GM19467 (cell line): ENCODE results near the gene TNS1.
"Not testable (repeated sequence)": the region's sequence is repeated elsewhere in the genome, so short reads cannot be mapped to it uniquely, and the experiment has no call there.

ENCODE experiments used
- ATAC-seq: cut with Tn5 transposase; IDR thresholded peaks from one replicate; pipeline ENCODE4 v1.9.1; 2021; ENCODE audit warnings: mild to moderate bottlenecking, moderate library complexity; ENCODE audit not compliant: unreplicated experiment

The TNS1 gene

DNA sequence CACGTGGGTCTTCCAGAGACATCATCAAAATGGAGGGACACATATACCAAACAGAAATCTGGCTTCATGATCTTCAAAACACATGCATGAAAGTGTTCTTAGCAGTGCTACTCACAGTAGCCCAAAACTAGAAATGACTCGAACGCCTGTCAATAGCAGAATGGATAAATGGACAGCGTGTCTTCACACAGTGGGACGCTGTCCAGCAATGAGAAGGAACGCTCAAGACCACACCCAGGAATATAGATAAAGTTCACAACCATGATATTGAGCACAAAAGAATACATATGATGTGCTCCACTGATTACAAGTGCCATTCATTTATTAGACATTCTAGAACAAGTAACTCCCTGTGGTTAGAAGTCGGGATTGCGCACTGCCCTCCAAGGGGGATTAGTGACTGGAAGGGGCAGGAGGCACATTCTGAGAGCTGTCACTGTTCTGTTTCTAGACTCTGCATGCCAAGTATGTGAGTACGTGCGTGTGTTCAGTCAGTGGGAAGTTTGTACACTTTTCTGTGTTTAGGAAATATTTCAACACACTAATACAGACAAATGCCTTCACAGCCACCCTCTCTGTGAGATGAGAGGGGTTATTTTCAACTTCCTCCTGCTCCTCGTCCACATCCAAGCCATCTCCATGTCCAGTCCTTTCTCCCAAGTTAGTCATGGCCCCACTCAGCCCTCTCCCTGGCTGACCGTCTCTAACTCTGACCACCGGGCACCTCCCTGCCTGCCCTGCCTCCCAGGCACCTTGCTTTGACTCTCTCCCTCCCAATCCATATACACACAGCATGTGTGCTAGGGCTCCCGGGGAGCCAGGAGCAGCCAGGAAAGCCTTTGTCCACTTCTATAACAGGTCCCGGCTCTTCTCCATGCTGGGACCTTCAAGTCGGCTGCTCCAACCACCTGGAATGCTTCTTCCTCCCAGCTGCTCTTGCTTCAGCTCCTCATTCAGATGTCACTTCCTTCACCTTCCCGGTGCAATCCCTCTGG is 26.9 kb upstream of the TNS1 start:
- no peak for ATAC-seq

DNA sequence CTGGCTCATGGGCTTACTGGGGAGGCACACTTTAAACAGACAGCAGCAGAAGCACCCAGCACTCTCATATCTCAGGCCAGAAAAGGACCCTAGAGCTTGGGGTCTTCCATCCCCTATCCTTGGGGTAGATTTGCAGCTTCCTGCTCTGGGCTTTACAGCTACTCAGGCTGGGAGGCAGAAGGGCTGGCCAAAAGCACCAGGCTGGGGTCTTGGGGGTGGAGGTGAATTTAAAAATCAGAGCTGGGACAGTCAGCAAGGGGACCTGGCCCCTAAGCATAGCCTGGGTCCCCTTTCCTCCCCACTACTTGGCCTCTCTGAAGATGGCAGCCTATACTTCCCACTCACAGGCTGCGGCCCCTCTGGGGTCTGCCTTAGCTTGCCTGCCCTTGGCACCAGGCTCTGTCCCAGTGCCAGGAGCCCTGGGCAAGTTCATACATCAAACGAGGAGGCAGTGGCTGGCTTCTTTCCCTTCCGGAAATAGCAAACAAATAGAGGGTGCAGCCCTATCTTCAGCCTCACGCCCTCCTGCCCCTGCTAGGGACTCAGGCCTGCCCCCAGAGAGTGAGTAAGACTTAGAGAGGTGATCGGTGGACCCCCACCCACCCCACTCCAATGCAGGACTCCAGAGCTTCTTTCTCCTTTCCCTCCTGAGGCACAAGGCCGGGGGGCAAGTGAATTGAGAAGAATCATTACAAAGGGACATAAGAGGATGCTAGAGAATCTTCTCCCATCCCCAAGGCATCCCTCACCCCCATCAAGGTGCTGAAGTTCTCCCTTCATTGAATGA is 26.0 kb upstream of the TNS1 start:
- no peak for ATAC-seq

- ATAC-seq: no peak
Measured at GRCh38 chr2:218028189-218028495, 25.3 kb upstream of the TNS1 start.

DNA sequence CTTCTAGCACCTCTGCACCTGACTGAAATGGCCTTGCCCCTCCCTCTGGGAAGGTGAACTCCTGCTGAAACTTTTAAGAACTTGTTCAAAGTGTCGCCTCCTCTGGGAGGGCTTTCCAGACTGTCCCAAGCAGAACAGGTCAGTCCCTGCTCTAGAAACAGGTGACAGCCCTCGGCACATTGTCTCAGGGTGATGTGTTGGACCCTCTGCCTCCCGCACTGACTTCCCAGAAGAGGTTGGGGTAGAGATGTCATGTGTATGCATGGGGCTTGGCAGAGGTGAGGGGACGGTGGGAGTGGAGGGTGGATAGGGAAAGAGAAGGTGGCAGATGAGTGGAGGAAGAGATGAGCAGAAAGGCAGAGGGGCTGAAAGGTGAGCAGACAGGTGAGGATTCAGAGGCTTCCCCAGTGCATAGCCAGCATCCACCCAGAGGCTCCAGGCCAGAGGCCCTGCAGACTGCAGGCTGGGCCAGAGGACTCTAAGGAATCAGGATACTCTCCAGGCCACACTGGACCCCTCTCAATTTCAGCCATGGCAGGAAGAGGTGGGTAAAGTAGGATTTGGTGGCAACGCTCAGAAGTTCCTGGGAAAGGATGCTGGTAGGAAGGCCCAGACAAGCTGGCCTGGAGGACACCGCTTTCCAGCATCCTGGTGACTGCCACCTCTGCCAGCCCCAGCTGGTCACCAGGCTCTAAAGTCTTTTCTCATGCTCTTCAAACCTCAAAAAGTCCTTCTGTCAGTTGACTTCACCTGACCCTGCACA is 24.8 kb upstream of the TNS1 start:
- ATAC-seq: no peak

GRCh38 chr2:218026676-218027425 is 24.1 kb upstream of the TNS1 start:
- no peak for ATAC-seq

DNA sequence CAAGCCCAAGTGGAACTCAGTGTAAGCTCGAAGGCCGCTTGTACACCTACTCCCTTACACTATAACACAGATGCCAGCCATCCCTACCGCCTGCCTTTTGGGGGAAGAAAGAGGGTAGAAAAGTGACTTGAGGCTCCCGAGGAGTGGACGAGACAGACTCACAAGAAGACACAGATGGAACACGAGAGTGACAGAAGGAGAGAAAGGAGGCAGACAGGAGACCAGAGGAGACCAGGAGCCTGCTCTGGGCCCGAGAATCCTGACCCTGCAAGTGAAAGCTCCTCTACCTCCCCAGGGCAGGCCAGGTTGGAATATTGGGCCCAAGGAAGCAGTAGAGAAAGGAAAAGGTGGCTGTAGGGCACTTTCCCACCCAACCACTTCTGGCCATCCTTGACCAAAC is 23.4 kb upstream of the TNS1 start:
- ATAC-seq: no peak

DNA sequence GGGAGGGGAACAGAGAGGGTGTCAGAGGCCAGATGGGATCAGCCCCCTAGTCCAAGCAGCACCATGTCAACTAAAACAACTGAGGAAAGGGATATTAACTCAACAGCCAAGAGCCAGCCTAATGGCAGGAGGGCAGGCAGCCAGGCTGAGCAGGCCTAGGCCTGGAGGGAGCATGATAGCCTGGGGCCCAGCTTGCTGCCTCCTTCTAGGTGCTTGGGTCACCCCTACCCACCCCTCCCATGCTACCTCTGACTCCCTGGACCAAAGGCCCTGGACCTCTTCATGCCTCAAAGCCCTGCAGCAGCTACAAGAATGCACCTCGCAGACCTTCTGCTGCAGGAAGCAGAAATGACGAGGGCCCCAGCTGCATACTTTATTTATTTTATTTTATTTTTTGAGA is 22.1 kb upstream of the TNS1 start:
- no peak for ATAC-seq

GRCh38 chr2:218024336-218024735 is 21.5 kb upstream of the TNS1 start:
- no peak for ATAC-seq

DNA sequence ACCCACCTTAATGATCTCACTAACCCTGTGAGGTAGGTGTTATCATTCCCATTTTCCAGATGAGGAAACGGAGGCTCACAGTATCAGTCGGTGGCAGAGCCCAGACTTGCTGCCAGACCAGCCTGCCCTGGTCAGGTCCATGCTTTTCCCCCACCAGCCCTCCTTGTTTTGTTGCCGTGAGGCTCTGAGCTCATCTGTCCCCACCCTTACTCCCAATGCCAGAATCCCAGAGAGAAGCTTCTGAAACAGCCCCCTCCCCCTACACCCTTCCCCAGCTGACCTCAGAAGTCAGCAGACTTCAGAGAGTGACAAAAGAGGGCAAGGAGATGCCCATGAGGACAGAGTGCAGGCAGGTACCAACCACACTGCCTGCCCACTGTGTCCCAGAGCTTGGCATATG is 20.8 kb upstream of the TNS1 start:
- no peak for ATAC-seq

DNA sequence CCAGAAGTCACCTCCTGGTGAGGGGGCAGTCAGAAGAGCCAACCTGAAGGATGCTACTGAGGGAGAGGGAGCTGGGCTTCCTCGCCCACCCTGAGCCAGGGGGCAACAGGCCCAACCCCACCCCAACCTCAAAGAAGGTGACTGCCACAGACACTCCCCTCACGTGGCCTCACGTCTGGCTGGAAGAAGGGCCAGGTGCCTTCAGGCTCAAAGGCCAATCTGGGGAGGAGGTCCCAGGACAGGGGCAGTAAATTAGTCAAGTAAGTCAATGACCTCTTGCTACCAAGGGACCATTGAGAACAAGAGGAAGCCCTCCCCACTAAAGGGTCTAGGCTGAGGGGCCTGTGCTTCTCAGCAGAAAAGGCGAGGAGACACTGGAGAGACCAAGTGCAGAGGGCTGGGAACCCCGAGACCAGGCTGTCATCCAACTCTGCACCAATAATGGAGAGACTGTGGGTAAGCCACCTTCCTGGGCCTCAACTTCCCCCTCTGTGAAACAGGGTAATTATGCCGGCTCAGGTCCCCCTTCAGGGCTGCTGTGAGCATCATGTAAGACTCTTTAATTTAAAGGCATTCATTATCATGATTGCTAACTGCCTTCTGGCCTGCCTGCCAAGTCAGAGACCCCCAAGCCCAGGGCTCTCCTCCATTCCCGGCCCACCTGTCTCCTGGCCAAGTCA is 20.2 kb upstream of the TNS1 start:
- ATAC-seq: no peak

DNA sequence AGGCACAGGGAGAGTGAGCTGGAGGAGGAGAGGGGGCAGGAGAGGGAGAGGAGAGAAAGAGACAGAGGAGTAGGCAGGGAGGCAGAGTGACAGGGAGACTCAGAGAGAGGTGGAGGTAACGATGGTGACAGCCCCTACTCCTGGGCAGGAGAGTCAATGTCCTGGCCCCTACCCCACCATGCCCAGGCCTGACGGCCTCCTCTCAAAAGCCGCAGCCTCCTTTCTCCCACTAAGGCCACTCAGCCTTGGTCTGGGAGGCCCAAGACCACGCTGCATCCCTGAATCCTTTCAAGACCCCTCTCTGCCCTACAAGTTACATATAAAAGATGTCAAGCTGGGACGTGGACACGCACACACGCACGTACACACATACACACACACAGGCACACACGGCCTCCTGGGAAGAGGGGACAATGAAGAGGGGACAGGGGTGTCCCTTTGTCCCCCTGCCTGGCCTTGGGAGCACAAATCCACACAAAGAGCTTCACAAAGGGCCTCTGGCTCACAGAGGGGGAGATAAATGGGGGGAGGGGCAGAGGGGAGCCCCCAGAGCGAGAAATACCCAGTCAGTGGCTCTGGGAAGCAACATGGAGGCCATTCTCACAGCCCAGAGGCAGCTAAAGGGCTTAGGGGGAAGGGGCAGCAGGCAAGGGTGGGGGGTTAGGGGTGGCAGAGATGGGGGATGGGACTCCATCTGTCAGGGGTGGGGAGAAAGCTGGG is 19.5 kb upstream of the TNS1 start:
- no peak for ATAC-seq

DNA sequence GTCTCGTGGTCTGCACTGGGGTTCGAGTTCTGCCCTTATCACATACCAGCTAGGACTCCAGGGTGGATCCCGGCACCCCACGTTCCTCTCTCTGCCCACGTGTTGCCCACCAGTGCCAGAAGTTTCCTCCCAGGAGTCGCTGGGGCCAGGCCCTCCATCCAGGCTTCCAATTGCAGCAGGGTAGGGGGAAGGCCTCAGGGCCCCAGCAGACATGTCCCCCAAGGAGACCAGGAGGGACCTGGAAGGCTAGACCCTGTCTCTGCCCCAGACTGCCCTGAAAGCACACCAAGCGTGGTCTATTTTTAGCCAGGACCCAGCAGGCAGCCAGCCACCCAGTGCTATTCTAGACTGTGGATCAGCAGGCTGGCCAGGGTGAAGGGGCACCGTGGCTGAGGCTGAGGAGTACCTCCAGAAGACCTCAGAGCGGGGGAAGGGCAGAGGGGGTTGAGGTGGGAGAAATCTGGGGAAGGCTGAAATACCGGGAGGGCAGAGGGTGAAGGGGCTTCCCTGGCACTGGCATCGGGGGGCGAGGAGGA is 18.8 kb upstream of the TNS1 start:
- ATAC-seq: no peak

DNA sequence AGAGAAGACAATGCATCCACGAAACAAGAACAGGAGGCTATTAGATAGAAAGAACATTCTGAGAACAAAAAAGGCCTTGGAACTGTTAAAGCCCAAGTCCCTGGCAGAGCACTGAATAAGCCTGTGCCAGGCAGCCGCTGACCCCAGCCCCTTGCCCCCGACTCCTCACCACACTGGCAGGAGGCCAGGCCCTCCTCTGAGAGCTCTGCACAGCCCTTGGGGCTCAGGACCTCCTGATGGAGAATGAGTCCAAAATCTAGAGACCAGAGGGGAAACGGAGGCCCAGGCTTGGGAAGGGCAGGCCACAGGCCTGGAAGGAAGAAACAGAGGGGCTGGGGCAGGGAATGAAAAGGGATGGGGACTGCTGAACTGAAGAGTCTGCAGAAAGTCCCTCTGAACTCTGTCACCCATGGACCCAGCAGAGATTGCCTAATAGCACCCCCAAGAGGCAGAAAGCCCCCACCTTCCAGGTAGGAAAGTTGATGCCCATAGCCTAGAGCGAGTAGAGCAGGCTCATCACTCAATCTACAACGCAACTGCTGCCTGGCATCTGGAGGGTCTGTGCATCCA is 18.3 kb upstream of the TNS1 start:
- no peak for ATAC-seq

DNA sequence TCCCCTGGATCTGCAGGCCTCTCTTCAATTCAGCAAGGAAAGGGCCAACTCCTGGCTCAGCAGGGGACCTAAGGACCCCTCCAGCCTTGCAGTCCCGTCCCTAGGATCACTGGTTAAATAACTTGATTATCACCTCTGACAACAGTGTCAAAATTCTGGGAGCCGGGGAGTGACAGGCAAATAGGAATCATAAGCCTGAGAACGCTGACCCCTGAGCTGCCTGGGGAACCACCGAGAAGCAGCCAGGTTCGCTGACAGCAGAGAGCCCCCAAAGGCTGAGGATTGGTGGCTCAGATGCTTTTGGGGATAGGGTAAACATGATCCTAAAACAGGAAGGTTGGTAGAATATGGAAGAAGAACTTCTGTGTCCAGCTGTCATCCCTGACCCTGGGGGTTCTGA is 17.5 kb upstream of the TNS1 start:
- ATAC-seq: no peak

DNA sequence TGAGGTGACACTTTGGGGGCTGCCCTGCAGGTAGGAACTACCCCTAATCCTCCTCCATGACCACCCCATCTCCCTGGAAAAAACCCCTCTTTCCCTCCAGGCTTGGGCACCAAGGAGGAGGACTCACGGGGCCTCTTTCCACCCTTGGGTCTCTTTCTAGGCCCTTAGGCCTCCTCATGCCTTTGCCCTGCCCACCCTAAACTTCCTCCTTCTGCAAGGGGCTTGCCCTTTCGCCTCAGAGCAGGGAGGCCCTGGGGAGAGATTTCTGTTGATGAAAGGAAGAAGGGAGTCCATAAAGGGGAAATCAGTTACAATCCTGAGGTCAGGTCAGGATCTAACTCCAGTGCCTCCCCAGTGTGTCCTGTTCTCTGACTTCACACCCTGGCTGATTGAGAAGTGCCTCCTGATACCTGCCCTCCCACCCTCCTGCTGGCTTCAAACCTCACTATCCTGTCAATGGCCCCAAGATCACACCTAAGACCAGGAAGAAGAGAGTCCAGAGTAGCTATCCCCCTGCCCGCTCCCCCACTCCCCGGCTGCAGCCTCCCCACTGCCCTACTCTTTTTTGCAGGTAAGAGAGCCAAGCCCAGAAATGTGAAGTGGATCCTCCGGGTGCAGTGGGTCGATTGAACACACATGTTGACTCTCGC is 16.7 kb upstream of the TNS1 start:
- no peak for ATAC-seq

GRCh38 chr2:218018842-218019125 is 16.0 kb upstream of the TNS1 start:
- ATAC-seq: not testable (repeated sequence)

DNA sequence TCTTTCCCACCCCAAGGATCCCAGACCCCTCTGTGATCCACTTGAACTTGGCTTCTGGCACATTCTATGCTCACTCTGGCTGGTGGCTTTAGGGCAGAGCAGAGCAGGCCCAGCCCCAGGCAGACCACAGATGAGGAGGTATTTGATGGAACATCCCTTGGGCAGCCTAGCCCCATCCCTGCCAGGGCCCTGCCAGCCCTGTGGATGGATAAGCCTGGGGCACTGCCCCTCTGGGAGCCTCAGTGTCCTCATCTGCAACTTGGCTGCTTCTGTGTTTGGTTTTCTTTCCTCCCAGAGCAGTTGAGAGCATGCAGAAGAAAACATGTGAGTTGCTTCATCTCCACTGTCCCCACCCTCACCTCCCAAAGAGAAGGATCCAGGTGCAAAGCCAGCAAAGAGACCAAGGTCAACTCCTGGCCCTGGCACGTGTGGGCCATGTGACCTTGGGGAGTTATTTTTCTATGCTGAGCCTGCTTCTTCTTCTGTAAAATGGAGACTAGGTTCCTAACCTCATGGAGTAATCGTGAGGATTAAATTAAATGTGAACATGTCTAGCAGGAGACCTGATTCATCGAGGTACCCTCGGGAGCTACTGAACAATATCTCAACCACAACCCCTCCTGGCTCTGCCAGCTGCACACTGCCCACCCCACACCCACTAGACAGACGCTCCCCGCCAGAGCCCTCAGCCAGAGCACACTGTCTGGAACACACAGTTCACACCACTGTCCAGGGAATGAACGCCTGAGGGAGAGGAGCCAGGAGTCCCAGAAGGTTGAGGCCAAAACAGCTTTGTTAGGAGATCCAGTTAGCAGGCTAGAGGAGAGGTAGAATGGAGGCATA is 14.6 kb upstream of the TNS1 start:
- no peak for ATAC-seq

GRCh38 chr2:218016810-218017209 is 14.0 kb upstream of the TNS1 start:
- no peak for ATAC-seq
